Measurements from ENCODE around the gene PDE4D.

PDE4D gene

DNA sequence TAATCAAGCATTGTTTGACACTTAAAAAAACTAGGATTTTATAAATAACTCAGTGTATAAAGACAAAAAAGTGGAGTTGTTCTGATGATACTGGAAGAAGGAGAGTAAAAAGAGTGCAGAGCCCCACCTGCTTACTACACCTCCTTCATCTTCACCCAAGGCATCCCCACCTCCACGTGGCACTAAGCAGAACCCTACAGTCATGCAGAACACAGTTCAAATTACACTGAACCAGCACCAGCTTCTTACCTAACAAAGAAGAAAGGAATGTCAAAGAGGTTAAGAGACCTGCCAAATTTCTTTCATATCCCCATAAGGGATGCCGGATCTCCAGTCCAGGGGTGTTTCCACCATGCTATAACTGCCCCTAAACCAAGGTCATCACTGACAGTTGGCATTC is 55.5 kb downstream of the PDE4D start:
- DNase-seq, result no peak

DNA sequence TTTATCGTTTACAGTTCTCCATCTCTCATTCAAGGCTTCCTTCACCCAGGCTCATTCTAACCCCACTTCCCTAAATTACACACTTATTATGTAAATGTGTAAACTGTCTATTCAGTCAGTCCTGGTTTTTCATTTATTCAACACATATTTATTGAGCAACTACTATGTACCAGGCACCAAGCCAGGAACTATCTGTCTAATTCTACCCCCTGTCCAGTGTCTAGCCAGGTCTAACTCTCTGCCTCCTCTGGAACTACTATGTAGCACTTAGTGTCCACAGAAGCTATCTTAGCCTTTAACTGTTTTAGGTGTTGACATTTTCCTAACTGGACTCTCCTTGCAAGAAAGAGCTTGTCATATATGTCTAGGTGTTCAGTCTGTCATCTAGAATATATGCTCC is 56.5 kb downstream of the PDE4D start:
- no peak for DNase-seq

DNA sequence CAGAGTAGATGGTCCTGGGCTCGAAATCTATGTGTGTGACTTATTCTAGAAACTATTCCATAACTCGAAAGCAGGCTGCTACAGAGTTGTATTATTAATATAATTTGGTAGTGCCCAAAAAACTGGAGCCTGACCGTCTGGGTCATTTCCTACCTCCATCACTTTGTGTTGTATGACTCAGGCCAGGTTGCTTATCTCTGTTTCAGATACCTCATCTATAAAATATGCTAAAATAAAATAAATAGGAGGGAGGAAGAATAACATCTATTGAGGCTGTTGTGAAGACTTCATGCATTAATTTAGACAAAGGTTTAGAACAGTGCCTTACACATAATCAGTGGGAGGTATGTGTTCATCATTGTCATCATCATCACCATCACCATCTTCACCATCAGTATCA is 57.7 kb downstream of the PDE4D start:
- DNase-seq, result no peak

DNA sequence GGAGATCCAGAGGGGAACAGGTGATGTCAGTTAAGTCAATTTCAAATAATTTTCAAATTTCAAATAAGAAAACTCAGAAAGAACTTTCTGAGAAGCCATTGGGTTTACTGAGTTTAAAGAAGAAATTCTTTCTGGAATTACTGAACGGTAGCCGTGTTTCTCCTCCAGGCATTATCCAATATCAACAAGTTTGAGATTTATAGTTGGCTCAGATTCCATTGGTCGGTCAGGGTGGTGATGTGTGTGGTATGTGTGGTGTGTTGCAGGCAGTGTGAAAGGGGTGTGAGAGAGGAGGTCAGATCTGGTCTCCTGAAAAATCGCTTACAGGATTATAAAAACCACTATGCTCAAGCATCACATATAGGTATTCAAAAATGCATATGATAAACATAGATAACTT is 60.1 kb downstream of the PDE4D start:
- no peak for DNase-seq

DNA sequence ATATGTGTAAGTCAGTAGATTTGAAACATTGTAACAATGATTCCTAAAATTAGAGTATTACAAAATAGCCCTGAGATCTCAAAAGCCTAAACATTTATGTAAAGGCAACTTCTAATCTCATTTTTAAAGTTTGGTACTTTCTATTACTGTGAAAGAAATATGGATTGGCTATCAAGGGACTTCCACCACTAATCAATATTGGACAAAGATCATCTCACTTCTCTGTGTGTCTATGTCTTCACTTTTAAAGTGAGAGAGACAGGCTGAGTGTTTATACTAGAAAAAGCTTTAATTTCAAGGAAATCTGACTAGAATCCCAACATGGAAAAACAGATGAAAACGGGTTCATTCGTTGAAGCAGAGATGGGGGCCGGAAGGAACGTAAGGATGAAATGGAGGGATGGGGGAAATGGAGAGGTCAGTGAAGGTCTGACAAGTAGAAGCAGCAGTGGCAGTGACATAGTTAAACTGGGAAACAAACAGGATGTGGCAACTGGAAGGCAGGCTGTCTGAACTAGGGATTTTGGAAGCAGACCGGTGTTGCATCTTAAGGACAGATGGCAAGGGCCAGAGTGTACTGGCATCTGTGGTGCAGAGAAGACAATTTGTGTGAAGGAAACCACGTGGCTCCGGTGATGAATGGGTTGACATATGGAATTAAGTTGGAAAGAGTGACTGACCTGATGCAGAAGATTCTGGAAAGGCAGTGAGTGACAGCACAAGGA is 60.8 kb downstream of the PDE4D start:
- no peak for DNase-seq

DNA sequence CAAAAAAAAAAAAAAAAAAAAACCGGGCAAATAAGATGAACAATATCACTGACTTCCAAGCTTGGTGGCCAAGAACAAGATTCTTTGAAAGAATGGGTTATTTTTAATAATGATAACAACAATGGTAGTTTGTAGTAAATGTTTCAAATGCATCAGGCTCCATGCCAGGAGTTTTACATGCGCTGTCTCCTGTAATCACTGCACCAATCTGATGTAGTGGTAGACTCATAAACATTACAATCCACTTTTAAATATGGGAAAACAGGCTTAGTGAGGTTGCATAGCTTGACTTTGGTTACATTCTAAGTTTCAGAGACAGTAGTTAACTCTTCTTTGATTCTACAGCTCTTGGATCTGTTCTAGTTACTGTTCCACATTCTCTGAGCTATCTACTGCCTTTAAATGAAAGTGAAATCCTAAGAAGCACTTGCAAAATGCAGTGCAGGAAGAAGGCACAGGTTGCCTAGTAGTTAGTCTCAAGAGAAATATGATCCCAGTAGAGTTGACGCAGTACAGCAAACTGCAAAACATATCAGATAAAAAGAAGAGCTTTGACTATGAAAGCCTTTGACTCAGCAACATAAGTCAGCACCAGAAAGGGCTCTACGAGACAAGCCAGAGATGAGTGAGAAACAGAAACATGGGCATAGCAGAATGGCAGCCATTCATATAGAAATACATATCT is 62.1 kb downstream of the PDE4D start:
- DNase-seq, result no peak

DNA sequence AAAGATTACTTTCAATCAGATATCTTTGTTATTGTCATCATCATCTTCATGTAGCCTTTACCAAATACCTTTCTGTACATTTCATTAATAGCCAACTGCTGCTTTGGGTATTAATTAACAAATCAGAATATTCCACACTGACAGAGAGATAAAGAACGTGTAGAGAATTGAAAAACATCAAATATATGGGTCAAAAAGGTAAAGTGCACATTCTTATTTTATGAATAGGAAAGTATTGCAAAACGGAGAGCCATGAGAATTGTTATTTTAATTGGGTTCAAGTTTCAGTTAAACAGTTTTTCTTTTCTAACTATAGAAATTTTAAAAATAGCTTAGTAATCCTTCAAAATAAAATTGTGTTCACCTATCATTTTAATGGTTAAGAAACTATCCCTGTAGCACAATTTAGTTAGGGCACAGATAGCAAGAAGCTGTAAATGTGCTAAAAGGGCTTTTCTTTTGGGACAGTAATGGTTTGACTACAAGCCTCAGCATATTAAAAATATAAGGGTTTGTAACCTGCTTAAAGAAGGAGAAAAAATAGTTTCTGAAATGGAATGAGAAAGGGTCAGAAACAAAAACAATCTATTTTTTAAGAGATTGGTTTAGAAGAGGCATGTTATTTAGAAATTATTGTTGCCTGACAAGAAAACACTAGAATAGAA is 62.9 kb downstream of the PDE4D start:
- DNase-seq, result no peak

DNA sequence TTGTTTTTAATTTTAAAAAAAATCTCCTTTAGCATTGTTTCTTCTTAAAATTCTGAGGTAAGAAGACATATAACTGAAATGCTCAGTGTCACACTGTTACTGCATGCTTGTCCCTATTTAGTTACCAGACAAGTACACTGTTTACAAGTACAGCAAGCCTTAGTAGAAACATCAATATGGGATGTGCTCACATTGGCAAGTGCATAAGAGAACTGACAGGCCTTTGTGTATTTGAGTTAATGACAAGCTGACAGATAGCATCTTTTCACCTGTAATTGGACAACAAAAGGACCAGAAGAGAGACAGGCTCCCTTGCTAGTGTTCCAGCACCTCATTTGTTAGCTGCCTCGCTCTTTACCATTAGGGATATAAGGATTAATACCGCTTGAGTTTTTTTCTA is 63.6 kb downstream of the PDE4D start:
- no peak for DNase-seq

DNA sequence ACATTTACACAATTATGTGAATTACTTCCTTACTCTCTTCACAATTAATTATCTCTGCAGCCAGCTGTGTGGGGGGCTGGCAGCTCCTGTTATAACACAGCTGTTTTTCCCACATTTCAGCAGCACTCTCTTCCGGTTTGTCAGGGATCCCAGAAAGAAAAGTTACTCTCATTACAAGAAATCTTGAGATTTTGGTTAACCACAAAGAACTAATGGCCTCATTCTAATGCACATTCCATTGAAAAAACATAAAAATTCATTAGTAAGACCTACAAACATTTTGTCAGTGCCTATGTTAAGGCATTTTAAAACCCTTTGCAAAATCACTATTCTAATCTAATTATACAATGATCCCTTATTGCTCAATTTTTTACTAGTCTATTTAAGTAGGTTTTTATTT is 64.1 kb downstream of the PDE4D start:
- no peak for DNase-seq

DNA sequence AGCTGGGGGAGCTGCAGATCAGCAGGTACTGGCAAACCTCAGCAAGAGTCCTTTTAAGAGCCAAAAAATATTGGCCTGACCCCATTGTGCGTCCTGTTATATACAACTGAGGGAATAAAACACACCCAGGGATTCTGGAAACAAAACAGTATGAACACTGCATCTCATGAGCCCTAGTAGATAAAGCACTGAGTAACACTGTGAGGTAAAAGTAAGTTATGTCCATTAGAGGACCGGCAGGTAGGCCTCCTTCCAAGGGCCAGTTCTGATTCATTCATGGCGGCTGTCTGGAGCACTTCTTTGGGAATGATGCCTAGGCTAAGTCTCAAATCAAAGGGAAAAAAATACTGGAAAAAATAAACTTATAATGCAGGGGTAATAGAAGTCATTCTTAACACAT is 64.9 kb downstream of the PDE4D start:
- no peak for DNase-seq

DNA sequence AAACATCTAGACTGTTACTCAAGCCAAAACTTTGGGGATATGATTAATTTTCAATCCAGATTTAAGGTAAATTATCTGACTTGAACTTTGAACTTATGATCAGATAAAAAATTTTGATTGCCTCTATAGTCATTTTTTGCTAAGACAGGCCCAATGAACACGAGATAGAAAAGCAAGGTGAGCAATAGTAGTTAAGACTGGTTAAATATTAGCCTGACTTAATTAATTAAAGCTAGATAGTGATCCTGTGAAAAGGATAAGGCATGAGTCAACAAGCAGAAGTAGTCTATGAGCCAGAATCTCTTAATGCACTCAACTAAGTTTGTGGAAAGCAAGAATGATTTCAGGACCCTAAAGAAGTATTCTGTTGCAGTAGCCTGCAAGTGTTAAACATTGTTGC is 66.5 kb downstream of the PDE4D start:
- no peak for DNase-seq

DNA sequence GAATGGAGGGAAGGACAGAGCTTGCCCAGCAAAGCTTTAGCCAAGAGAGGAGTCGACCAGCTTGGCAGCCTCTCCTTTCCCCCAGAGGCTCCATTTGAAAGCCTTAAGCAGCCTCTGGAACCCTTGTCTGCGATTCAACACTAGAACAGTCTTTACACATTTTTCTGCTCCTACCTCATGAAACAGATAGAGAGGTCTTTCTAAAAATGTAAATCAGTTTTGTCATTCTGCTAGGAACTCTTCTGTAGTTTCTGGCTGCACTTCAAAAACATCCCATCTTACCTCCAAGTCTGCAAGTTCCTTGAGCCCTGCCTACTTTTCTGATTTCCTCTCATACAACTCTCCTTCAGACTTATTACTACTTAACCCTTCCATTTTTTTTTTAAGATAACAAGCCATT is 70.1 kb downstream of the PDE4D start:
- no peak for DNase-seq

DNA sequence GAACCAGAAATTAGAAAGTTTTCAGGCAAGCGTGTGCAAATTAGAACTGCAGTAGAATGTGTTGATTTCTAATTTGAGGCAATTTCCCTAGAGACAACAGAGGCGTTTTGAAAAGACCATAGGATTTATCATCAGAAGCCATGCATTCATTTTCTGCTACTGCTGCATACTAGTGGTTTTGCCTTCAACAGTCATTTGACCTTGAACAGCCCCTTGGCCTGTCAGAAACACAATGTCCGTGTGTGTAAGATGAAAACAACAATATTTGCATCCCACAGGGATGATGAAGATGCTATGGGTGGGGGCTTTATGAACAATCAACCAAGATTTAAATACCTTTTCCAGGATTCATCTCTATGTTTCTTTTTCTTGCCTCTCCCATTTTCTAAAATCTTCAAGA is 73.7 kb downstream of the PDE4D start:
- no peak for DNase-seq

DNA sequence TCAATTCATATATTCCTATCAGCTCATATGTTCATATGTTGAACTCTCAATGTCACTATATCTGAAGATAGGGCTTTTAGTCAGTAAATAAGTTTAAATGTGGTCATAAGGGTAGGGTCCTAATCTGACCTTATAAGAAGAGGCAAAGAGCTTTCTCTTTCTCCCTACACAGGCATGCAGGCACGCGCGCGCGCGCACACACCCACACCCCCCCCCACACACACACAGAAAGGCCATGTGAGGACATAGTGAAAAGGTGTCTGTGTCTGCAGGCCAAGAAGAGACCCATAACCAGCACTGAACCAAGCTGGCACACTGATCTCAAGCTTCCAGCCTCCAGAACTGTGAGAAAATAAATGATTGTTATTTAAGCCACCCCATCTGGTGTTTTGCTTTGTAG is 76.0 kb downstream of the PDE4D start:
- DNase-seq, result no peak

DNA sequence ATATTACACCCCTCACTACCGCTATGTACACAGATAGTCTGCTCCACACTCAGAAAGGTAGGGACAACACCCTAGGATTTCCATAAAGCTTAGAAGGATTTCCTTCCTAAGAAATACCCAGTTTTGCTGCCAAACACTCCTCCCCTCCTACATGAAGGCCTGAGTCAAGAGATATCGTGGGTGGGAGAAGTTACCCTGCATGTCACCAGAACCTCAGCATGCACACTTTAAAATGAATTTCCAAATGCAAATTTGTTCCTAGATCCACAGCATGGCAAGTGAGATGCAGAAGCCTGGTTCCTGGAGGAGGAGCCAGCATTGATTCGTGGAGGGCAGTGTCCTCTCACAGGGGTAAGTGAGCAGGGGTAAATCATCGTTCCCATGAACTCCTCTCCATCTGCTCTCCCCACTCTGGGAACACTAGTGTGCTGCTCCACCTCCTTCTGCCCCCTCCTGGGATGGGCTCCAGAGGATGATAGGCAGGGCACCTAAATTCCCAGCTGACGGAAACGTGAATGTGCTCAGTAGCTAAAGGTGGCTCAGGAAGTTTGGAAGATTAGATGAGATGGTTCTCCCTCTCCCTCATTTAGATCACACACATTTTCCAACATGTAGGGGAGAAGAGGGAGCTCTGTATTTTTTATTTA is 76.7 kb downstream of the PDE4D start:
- no peak for DNase-seq

DNA sequence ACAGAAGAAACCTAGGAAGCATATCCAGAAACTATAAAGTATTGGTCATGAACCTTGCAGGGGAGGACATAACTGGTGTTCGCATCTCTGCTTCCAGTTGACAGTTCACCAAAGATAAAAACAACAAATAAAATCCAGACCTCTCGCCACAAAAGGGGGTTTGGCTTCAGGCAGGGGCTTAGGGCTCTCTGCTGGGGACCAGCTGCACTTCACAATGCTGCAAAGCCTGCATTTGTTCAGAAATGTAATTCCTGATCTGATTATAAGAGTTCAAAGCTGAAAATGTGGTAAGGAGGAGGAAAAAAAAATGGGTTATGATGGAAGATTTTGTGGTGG is 79.0 kb downstream of the PDE4D start:
- no peak for DNase-seq

DNA sequence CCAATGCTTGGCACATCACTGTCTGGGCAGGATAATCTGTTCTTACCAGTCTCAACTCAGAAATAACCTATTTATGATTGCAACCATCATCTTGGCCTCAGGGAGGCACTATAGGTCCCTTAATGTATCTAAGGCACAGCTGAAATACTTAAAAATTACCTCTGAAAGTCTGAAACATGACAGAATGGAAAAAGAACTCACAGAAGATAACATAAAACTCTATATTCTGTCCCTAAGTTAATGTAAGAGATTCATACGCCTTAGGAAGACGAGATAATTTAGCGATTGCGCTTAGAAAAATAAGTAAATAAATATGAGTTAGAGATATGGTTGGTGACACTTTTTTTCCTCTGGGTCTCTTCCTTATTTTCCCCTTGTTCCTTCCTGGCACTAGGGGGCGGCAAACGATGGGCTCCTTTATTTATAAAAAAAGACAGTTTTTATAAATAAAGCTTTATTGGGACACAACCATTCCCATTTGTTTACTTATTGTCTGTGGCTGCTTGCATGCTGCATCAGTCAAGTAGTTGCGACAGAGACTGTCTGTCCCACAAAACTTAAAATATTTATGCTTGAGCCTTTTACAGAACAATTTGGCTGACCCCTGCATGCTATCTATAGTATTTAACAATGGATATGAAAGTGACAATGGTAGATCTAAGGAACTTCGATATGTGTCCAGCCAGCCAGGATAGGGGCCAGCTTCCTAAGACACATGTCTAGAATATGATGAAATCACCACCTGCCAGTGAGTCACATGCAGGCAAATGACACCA is 79.6 kb downstream of the PDE4D start:
- no peak for DNase-seq

DNA sequence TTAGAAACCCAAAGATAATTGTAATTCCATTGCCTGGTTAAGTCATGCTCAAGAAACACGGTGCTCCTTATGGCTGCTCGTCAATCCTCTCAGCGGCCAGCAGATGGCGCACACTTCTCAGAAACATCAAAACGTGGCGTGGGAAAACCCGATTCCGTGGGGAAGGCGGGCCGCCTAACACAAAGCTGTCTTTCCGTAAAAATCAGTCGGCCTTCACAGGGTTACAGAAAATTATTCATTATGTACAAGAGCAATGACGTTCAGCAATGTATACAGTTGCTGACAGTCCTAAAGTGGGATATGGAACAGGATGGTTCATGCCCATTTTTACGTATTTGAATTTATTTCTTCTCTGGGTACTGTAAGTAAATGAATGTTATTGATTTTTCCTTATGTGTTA is 83.5 kb downstream of the PDE4D start:
- peak; percentile 21 for DNase-seq

DNA sequence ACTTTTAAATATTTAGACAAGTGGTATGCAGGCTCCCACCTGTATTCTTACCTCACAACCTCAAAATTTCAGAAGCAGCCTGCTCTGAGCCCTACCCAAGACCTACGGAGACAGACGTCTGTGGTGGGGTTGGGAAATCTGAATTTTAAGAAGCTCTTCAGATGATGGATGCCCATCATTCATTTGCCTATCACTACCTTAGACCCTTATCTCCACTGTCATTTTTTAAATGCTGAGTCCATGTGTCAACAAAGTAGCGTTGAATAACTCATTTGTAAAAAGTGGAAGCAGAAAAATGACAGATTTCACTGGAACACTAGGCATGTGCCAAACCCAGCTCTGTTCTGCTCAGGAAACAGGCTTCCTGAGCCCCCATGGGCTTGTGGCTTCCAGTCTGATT is 85.7 kb downstream of the PDE4D start:
- DNase-seq, result no peak

DNA sequence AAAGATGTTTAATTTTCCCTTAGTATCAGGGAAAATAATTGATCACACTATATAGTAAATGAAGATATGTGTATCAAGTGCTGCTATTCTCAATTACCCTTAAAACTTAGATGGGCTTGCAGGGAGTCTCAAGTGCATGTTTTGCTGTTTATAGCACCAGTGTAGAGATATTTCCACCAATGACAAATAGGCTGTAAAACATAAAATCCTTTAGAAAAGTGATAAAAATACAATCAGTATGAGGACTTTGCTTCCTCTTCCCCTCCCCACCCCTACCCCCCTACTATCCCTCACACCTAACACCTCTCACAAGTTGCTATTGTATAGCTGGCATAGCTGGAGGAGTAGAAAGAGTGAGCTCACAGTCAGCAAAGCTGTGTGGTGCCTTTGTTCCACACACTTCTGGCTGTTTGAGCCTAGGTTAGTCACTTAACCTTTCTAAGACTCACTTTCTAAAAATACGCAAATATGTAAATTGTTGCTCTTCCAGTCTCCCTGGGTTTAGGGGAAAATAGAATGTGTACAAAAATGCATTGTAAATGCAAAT is 93.1 kb downstream of the PDE4D start:
- DNase-seq, result no peak

DNA sequence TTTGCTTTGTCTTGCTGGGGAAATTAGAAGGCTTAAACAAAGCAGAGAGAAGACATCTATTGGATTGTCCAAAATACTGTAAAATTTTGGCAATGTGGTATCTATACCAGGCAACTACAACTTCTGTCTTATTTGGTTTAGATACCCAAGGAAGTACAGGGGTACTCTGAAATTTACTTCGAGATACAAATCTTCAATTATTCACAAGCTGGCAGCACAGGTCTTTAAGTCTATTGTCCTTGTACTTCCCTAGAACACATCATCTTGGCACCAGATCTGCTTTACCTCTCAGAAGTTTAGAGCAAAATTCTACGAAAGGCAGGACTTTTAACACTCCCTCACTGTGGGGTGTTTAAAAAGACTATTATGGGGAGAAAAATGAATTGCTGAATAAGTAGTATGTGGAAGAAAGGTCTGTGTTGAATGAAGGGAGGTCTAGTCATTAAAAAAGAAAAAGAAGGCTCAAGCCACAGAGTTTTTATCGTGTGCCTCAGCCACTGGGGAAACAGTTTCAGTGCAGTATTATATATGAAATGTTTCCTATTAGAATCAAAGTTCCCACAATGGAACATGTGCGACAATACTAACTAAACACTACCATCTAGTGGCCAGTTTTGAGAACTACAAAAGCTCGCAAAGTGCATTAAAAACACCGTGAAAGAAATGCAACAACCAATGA is 93.7 kb downstream of the PDE4D start:
- no peak for DNase-seq
